LoVo (cell line): ENCODE data around the gene DISP3.

ENCODE experiments used
- DNase-seq: peaks from one replicate; pipeline ENCODE4 v3.0.0-alpha.2; 2016; ENCODE audit warnings: low spot score

DISP3 gene

DNA sequence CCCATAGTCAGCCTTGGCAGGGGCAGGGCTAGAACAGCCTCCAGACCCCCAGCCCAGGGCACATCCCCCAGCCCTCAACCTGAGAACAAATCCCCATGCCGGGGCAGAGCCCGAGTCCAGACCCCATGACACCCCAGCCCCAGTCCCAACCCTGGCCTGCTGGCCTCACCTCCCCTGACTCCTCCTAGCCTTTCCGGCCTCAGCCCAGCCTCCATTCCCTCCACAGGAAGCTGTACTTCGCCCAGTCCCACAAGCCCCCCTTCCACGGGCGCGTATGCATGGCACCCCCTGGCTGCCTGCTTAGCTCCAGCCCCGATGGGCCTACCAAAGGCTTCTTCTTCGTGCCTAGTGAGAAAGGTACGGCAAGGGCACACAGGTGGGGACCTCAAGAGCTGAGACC, 50.4 kb downstream of the DISP3 start:
- no peak for DNase-seq

GRCh38 chr1:11529763-11530730, 51.1 kb downstream of the DISP3 start:
- no peak for DNase-seq

DNA sequence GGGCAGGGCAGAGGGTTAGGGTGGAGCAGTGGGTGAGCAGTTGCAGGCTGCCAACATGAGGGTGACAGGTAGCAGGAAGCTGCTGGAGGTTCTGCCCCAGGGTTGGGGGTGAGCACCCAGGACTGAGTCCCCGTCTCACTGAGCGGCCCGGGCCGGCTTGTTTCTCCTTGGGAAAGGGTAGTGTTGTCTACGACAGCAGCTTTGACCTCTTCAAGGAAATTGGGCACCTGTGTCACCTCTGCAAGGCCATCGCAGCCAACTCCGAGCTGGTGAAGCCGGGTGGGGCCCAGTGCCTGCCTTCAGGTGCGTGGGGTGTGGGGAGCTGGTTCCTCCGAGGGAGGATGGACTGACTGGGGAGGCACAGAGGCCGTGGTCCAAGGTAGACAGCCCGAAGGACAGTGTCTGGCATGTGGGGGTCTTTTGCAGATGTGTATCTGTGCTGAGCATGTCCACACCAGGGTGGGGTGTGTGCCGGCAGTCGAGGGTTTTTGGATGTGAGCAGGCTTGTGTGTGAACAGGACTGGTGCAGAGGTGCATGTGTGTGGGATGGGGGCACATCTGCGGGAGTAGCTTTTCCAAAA, 51.9 kb downstream of the DISP3 start:
- DNase-seq, result no peak

GRCh38 chr1:11531314-11531870, 52.4 kb downstream of the DISP3 start:
- no peak for DNase-seq

DNA sequence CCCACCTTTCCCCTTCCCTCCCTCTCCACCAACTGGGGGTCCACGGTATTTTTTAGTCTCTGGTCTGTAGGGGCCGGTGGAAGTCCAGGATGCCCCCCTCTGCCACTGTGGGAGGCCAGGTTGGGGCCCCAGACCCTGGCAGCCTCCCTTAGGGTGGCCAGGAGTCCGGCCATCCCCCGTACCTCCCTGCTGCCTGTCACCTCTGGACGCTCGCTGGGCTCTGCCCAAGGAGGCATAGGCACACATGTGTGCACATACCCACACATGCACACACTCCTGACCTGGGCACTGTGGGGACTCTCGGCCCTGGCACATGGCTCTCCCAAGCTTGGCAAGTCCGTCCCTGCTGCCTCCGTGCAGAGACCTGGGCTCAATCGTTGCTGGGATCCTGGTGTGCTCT, 53.0 kb downstream of the DISP3 start:
- DNase-seq, result no peak

GRCh38 chr1:11533790-11534787, 55.1 kb downstream of the DISP3 start:
- DNase-seq, result no peak

DNA sequence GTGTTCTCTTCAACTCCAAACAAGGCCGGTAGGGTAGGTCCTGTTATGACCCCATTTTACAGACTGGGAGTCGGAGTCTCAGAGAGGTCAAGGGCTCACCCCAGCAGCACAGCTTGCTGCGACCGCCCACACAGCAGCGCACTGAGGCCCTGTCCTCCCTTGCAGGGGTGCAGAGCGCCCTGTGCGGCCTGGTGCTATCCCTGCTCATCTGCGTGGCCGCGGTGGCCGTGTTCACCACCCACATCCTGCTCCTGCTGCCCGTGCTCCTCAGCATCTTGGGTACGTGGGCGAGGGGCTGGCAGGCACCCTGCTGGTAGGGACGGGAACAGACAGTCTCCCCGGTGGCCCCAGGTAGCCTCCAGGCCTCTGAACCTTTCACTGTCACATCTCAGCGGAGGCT, 55.9 kb downstream of the DISP3 start:
- DNase-seq, result no peak

- DNase-seq, result no peak
Observed at GRCh38 chr1:11535316-11535715, 56.4 kb downstream of the DISP3 start.

DNA sequence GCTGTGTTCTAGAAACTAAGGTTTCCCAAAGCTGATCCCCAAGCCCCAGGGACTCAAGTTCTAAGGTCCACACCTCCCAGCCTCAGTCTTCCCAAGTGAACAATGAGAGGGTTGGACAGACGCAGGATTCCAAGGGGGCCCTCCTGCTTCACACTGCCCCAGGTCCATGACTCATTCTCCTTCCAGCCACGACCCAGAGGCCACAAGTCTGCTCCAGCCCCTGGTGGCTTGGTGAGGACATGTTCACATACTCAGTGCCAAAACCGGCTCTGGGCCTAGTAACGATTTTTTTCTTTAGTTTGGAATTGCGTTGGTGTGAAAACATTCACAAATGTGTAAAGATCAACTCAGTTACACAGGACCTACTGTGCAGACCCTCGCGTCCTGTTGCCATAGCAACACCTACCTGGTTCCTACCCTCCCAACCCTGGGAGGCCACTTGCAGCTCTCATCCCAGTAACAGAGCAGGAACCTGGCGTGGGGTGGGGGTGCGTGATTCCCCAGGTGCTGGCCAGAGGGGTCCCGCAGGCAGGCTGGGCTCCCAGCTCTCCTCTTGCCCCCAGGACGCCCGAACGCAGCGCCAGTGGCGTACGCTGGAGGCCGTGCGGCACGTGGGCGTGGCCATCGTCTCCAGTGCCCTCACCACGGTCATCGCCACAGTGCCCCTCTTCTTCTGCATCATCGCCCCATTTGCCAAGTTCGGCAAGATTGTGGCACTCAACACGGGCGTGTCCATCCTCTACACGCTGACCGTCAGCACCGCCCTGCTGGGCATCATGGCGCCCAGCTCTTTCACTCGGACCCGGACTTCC, 57.0 kb downstream of the DISP3 start:
- DNase-seq, result no peak

DNA sequence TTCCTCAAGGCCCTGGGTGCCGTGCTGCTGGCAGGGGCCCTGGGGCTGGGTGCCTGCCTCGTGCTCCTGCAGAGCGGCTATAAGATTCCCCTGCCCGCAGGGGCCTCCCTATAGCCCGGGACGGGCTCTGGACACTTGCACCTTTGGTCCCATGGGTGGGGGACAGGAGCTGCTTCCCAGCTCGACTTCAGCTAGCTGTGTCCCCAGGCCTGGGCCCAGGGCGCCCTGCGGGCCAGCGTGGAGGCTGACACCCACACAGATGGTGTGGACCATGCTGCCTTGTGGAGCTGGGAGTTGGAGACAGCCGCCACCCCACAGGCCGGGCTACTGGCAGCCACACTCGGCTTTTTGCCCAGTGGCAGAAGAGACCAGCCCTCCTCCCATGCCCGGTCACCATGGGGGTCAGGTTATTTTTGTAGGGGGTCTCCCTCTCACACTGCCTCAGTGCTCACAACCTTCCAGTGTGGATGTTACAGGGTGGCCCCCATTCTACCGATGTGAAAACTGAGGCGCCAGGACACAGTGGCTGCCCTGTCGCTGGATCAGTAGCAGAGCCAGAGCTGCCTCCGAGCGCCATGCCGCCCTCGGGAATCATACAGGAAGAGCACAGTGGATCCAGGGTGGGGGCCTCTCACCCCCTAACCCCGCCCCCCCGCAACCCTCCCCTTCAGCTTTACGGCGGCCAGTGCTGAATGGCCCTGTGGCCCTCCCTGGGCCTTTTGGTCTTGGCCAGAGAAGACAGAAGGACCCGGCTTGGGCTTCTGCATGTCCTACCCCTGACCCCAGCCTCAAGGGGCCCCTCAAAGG, 57.8 kb downstream of the DISP3 start:
- DNase-seq, result no peak

GRCh38 chr1:11537380-11537764, 58.4 kb downstream of the DISP3 start:
- no peak for DNase-seq

DNA sequence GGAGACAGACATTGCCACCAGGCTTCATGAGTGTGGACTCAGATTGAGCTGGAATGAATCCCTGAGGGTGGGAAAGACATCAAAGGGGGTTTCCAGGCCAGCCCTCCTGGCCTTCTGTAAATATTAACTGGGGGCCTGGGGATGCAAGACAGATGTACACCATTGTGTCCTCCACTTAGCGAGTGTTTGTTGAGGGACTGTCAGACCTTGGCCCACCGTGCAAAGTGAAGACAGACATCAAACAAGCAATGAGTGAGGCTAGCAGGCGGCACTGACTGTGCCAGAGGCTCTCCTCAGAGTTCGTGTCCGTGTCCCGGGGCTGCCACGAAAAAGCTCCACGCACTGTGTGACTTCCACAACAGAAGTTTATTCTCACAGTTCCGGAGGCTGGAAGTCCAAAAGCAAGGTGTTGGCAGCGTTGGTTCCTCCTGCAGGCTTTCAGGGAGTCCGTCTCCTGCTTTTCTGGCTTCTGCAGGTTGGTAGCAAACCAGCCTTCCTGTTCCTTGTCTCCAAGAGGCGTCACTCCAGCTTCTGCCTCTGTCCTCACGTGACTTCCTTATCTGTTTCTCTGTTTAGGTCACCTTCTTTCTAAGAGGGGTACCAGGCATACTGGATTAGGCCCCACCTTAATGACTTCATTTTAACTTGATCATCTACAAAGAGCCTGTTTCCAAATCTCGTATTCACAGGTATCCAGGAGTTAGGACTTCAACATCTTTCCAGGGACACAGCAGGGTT, 59.1 kb downstream of the DISP3 start:
- DNase-seq, result no peak

GRCh38 chr1:11538886-11539285, 59.9 kb downstream of the DISP3 start:
- DNase-seq, result no peak

DNA sequence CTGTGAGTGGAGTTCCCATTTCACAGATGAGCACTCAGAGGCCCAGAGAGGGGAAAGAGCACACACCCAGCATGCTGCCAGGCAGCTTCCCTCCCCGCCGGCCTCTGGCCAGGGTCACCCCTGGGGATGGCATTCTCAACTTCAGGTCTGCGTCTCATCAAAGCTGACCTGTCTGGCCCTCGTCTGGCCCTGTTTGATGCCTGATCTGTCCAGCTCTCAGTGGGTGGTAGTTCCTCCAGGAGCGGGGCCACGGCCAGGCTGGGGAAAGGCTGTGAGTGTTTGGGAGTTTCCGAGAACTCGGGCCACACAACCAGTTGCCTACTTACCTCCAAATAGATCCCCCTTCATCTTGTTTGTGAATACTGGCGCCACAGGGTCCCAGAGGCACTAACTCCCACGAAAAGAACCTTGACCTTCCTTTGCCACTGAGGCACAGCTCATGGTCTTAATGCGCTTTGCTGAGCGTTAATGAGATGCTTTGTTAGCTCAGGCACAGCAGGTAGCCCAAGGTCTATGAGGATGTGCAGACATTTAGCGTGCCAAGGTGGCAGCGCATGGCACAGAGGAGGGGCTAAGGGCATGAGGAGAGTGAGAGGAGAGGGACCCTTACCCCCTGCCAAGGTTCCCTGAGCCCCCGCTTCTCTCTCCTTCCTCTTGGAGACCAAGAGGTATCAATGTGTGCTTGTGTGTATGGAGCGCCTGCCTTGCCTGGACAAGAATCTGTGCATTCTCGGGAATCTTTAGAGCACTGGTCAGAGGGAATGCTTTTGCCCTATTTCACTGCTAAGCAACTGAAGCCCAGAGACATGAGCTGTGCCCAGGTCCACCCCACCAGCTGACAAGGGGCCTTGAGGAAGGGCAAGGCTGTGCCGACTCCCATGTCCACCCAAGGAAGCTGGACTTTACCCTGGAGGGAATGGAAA, 61.2 kb downstream of the DISP3 start:
- DNase-seq, result no peak

DNA sequence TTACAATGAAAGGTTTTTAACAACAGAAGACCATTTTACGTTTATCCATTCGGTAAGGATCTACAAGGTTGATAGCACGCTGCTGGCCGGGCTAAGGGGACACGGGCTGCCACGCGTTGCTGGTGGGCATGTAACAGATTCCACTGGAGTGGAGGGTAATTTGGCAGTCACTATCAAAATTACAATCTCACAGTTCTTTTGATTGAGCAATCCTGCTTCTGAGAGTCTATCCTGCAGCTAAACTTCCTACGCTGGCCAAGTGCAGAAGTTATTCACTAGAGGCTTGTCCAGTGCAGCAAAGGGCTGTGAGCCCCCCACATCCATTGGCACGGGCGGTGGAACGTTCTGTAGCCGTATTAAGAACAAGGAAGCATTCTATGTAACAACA, 61.8 kb downstream of the DISP3 start:
- DNase-seq, result no peak

GRCh38 chr1:11541236-11541635, 62.3 kb downstream of the DISP3 start:
- DNase-seq, result no peak

- DNase-seq, result no peak
Observed at GRCh38 chr1:11541956-11542355, 63.0 kb downstream of the DISP3 start.

DNA sequence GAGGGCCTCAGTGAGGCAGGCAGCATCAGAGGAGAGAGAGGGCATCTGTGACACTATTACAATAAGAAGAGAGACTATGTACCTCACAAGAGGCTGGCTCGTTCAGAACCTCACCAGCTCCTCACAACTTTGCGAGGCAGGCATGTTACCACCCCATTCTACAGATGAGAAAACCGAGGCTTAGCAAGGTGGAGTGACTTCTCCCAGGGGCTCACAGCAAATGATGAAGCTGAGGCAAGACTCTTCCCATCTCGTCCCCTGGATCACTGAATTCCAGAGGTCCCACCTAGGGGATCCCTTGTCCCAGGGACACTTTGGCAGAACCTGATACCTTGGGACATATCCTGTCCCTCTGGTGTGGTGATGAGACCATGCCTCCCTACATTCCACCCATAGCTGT, 64.4 kb downstream of the DISP3 start:
- DNase-seq, result no peak

DNA sequence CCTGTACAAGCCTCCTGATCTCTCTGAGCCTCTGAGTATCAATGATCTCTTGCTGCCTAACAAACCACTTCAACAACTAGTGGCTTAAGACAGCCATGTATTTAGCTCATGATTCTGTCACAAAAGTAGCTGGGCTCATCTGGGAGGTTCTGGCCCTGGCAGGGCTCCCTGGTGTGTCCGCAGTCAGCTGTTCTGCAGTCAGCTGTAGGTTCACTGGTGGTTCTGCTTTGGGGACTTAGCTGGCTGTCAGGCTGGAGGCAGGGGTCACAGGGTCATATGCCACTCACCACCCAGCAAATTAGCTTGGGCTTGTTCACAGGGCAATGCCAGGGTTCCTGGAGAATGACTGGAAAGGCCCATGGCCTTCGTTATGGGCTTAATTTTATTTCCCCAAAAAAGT, 64.8 kb downstream of the DISP3 start:
- no peak for DNase-seq
